IMR-90 (cell line): ENCODE results near the gene VPS11. TPM values are rescaled to one million over a fixed set of nuclear protein-coding genes. Genes with fewer than 3 reads are reported as not detected.

ENCODE experiments used
- ATAC-seq: fragments of 200-7000 bp; cut with Tn5 transposase; 2 replicates; pipeline ENCODE4 v1.9.1; 2020; ENCODE audit warnings: low read depth, mild to moderate bottlenecking, moderate library complexity
- BruUV-seq: library from RNA; stranded (reverse); fragments of 400-500 nt; replicated peaks from 2 replicates; lab custom pipeline; 2021; lab: Mats Ljungman, UMichigan
- CTCF ChIA-PET: fragments of 300-600 bp; formaldehyde crosslinking; extraction: SDS; loops from one replicate; lab custom pipeline; 2021; ENCODE audit warnings: antibody characterized with exemption; lab: Yijun Ruan, JAX
- POLR2A ChIA-PET: fragments of 300-600 bp; sonication (Branson Sonifier 250); formaldehyde crosslinking; loops from one replicate; lab custom pipeline; 2022; ENCODE audit warnings: antibody characterized with exemption; ENCODE audit not compliant: unreplicated experiment; lab: Charles Lee
- DNase-seq: peaks from one replicate; pipeline ENCODE4 v3.0.0; 2013
- H2AFZ ChIP-seq: replicated peaks from 2 replicates; pipeline ENCODE3; 2013; ENCODE audit warnings: low read length, mild to moderate bottlenecking; ENCODE audit not compliant: poor library complexity
- H2AK5ac ChIP-seq: 2 replicates; pipeline ENCODE4 v1.6.1; 2013; ENCODE audit warnings: low read depth, low read length, inconsistent platforms
- H2AK9ac ChIP-seq: replicated peaks from 2 replicates; pipeline ENCODE3; 2013; ENCODE audit warnings: mild to moderate bottlenecking, low read depth, low read length, moderate library complexity; ENCODE audit not compliant: poor library complexity
- H2BK120ac ChIP-seq: 2 replicates; pipeline ENCODE4 v1.6.1; 2013; ENCODE audit warnings: low read depth, low read length, inconsistent platforms
- H2BK15ac ChIP-seq: 3 replicates; pipeline ENCODE4 v1.6.1; 2013; ENCODE audit warnings: low read depth, low read length, inconsistent platforms
- H2BK20ac ChIP-seq: 2 replicates; pipeline ENCODE4 v1.6.1; 2013; ENCODE audit warnings: low read depth, mild to moderate bottlenecking, inconsistent platforms, low read length, moderate library complexity
- H2BK5ac ChIP-seq: 2 replicates; pipeline ENCODE4 v1.6.1; 2013; ENCODE audit warnings: mild to moderate bottlenecking, low read depth, low read length, inconsistent platforms; ENCODE audit not compliant: poor library complexity, severe bottlenecking
- H3K14ac ChIP-seq: replicated peaks from 2 replicates; pipeline ENCODE4 v1.6.1; 2013; ENCODE audit warnings: low read depth, low read length, inconsistent platforms
- H3K18ac ChIP-seq: 2 replicates; pipeline ENCODE4 v1.6.1; 2013; ENCODE audit warnings: low read depth, low read length, control low read depth
- H3K23ac ChIP-seq: 2 replicates; pipeline ENCODE4 v1.6.1; 2013; ENCODE audit warnings: low read depth, low read length, inconsistent platforms
- H3K27ac ChIP-seq: 2 replicates; pipeline ENCODE4 v1.5.1; 2013; ENCODE audit warnings: mild to moderate bottlenecking, control low read depth, low read length; ENCODE audit not compliant: insufficient read depth
- H3K27me3 ChIP-seq: 2 replicates; pipeline ENCODE4 v1.6.1; 2013; ENCODE audit warnings: low read length; ENCODE audit not compliant: control insufficient read depth, insufficient read depth
- H3K36me3 ChIP-seq: 2 replicates; pipeline ENCODE4 v1.6.1; 2013; ENCODE audit warnings: low read length, mixed read lengths; ENCODE audit not compliant: control insufficient read depth, insufficient read depth
- H3K4ac ChIP-seq: 2 replicates; pipeline ENCODE4 v1.6.1; 2013; ENCODE audit warnings: low read depth, low read length, inconsistent platforms
- H3K4me1 ChIP-seq: 2 replicates; pipeline ENCODE4 v1.6.1; 2013; ENCODE audit warnings: low read length, mixed read lengths; ENCODE audit not compliant: control insufficient read depth, insufficient read depth
- H3K4me2 ChIP-seq: 2 replicates; pipeline ENCODE4 v1.6.1; 2013; ENCODE audit warnings: low read depth, mild to moderate bottlenecking, control low read depth, low read length, moderate library complexity
- H3K4me3 ChIP-seq: 2 replicates; pipeline ENCODE4 v1.5.1; 2013; ENCODE audit warnings: low read depth, mild to moderate bottlenecking, control low read depth, low read length, moderate library complexity; ENCODE audit not compliant: insufficient read depth
- H3K56ac ChIP-seq: 2 replicates; pipeline ENCODE4 v1.6.1; 2013; ENCODE audit warnings: low read length, inconsistent platforms; ENCODE audit not compliant: insufficient read depth; ENCODE audit errors: extremely low read depth
- H3K79me1 ChIP-seq, 2 experiments: 2 replicates each; pipeline ENCODE4 v1.6.1; 2013; ENCODE audit warnings: low read length in 2 of 2, inconsistent platforms in 1 of 2, low read depth in 1 of 2
- H3K9ac ChIP-seq: 2 replicates; pipeline ENCODE4 v1.6.1; 2013; ENCODE audit warnings: low read depth, low read length, control low read depth
- H3K9me1 ChIP-seq: 2 replicates; pipeline ENCODE4 v1.6.1; 2013; ENCODE audit warnings: low read length, inconsistent platforms; ENCODE audit not compliant: insufficient read depth
- H3K9me3 ChIP-seq: 2 replicates; pipeline ENCODE4 v1.6.1; 2013; ENCODE audit warnings: low read length; ENCODE audit not compliant: control insufficient read depth, insufficient read depth
- H4K20me1 ChIP-seq: 2 replicates; pipeline ENCODE4 v1.6.1; 2013; ENCODE audit warnings: low read length, inconsistent platforms; ENCODE audit not compliant: insufficient read depth
- H4K5ac ChIP-seq: 2 replicates; pipeline ENCODE4 v1.6.1; 2013; ENCODE audit warnings: mild to moderate bottlenecking, low read depth, low read length, control low read depth
- H4K8ac ChIP-seq, 2 experiments: 2 replicates each; pipeline ENCODE4 v1.6.1; 2013; ENCODE audit warnings: low read depth in 2 of 2, low read length in 2 of 2, control low read depth in 1 of 2, inconsistent platforms in 1 of 2
- H4K91ac ChIP-seq: 2 replicates; pipeline ENCODE4 v1.6.1; 2013; ENCODE audit warnings: low read depth, low read length, inconsistent platforms; ENCODE audit not compliant: insufficient read depth
- BHLHE40 ChIP-seq: fragments of 150-350 bp; IDR thresholded peaks from 2 replicates; pipeline ENCODE4 v1.6.1; 2016; ENCODE audit warnings: mild to moderate bottlenecking, low read depth, low read length
- CTCF ChIP-seq: conservative IDR thresholded peaks from 2 replicates; pipeline ENCODE4 v1.5.1; 2012; ENCODE audit warnings: mild to moderate bottlenecking, low read depth, low read length, improper control_type of control experiment
- FOS ChIP-seq: fragments of 150-350 bp; IDR thresholded peaks from 2 replicates; pipeline ENCODE4 v1.6.1; 2016; ENCODE audit warnings: low read depth, low read length
- MAZ ChIP-seq: IDR thresholded peaks from 2 replicates; pipeline ENCODE4 v1.6.1; 2012; ENCODE audit warnings: low read depth, mild to moderate bottlenecking, low read length, improper control_type of control experiment, moderate library complexity, borderline replicate concordance
- MXI1 ChIP-seq: IDR thresholded peaks from 2 replicates; pipeline ENCODE4 v1.6.1; 2012; ENCODE audit warnings: low read depth, mild to moderate bottlenecking, low read length, moderate library complexity, borderline replicate concordance
- RCOR1 ChIP-seq: IDR thresholded peaks from 2 replicates; pipeline ENCODE4 v1.6.1; 2012; ENCODE audit warnings: mild to moderate bottlenecking, low read length, improper control_type of control experiment; ENCODE audit not compliant: insufficient replicate concordance
- USF2 ChIP-seq: fragments of 150-350 bp; IDR thresholded peaks from 2 replicates; pipeline ENCODE4 v1.6.1; 2017; ENCODE audit warnings: mild to moderate bottlenecking, antibody characterized with exemption, low read length, low read depth
- WGBS, 2 experiments: methylation state at CpG; one replicate each; pipeline versions ENCODE4 v1.1.5 to v1.1.7; 2013; ENCODE audit warnings: missing lambda C conversion rate in 2 of 2; ENCODE audit not compliant: insufficient read length in 1 of 2; ENCODE audit errors: extremely low coverage in 2 of 2; 5-methylcytosine and 5-hydroxymethylcytosine counted together
- dilution Hi-C: fragments of 300-500 bp; cut with HindIII; formaldehyde crosslinking; loops from one replicate; pipeline ENCODE4 v1.14.3; 2018; ENCODE audit warnings: low sequenced_read_pairs; ENCODE audit not compliant: unreplicated experiment
- in situ Hi-C: fragments of 300-500 bp; cut with MboI; formaldehyde crosslinking; loops from 3 replicates; pipeline ENCODE4 v1.14.3; 2019; ENCODE audit warnings: low sequenced_read_pairs, inconsistent platforms, mixed read lengths
- intact Hi-C: fragments of 100-400 bp; cut with micrococcal nuclease; formaldehyde crosslinking; loops from 2 replicates; pipeline ENCODE4 v1.10.0; 2022
- polyA plus RNA-seq, 3 experiments: library from polyadenylated mRNA; depleted of rRNA; stranded (reverse); fragments of >200 nt; gene quantifications; 2 replicates each; pipeline ENCODE4 v1.2.3, GENCODE V29; 2012; ENCODE audit warnings: low replicate concordance in 1 of 3
- total RNA-seq: library from RNA; depleted of rRNA; stranded (reverse); fragments of >200 nt; gene quantifications from 2 replicates; pipeline ENCODE4 v1.2.3, GENCODE V29; 2012

The VPS11 gene
- total and polyA plus RNA-seq, 2 of the 4 experiments (the other 2 are of a cell fraction) = 19.7 to 30.5 TPM

GRCh38 chr11:119121008-119121810 is 53.6 kb downstream of the VPS11 start, which contains the start of gene HINFP:
Gene HINFP, plus strand, starts transcription at chr11:119121580. Its CDS starts 5,365 bp downstream, at chr11:119126945.
- Histone ChIP-seq H3K4me3 (peak within 1 kb of the TSS; percentile 70), H3K27me3 (no peaks in the 10 kb centered on the region), H3K4me1 (peaks cover 1% of the 10 kb centered on the region; the same call in 1 of the 2 replicates), H3K4ac (peak within 1 kb of the TSS; percentile 87), H2AK5ac (peak within 1 kb of the TSS; percentile 69), H3K79me1 (peaks cover 15 to 37% of the 10 kb centered on the region in 2 experiments), H2BK15ac (peak within 1 kb of the TSS; percentile 6; the same call in 1 of the 3 replicates), H4K5ac (peak within 1 kb of the TSS; percentile 59), H2BK20ac (no peak within 1 kb of the TSS), H2BK120ac (peak within 1 kb of the TSS; percentile 21; the same call in 1 of the 2 replicates), H3K9ac (peak within 1 kb of the TSS; percentile 72), H3K4me2 (peak within 1 kb of the TSS; percentile 96), H2BK5ac (peak within 1 kb of the TSS; percentile 66), H4K91ac (peak within 1 kb of the TSS; percentile 65), H3K36me3 (peaks cover 8% of the 10 kb centered on the region), H4K8ac (peak within 1 kb of the TSS; percentile 76 to 98), H3K56ac (peak within 1 kb of the TSS; percentile 65), H3K9me1 (peaks cover 4% of the 10 kb centered on the region), H3K9me3 (no peaks in the 10 kb centered on the region), H2AK9ac (peak within 1 kb of the TSS; percentile 89), H3K23ac (peak within 1 kb of the TSS; percentile 91), H2AFZ (peak within 1 kb of the TSS; percentile 99), H3K18ac (peak within 1 kb of the TSS; percentile 20), H3K14ac (peak within 1 kb of the TSS; percentile 91), H3K27ac (peak within 1 kb of the TSS; percentile 60), H4K20me1 (no peaks in the 10 kb centered on the region; the same call in 1 of the 2 replicates)
- peak; percentile 98 for DNase-seq
- 2% methylated on average over 36 of the region's 54 CpGs; no CpG with 5 or more reads in 1 of the 2 experiments for WGBS, 2 experiments
- ChIA-PET POLR2A (interaction anchor here (0.6 kb wide), 1 partner anchor 22 kb away, joined by 3 read pairs; no protein-coding TSS in a partner anchor), CTCF (no interaction called here)
- BruUV-seq = no TSS peak
- intact Hi-C loops = no loop called here
- TF ChIP-seq FOS = peak; percentile 23; the same call in 1 of the 2 replicates
- TF ChIP-seq BHLHE40 = peak; percentile 76; the same call in 1 of the 2 replicates
- TF ChIP-seq MXI1 = peak; percentile 76; the same call in 1 of the 2 replicates
- TF ChIP-seq RCOR1 = no peak
- peak; percentile 98 for TF ChIP-seq USF2
- peak; percentile 84; the same call in 1 of the 2 replicates for TF ChIP-seq MAZ
- no peak for TF ChIP-seq CTCF
- dilution Hi-C loops = no loop called here
- ATAC-seq = peak; percentile 99
- in situ Hi-C loops = no loop called here
